ENCODE measurements around the gene SS18L1.

Gene SS18L1

GRCh38 chr20:62120990-62121775 lies 22.4 kb upstream of the SS18L1 start:
- no peak for DNase-seq

GRCh38 chr20:62121776-62122653 lies 21.6 kb upstream of the SS18L1 start, which contains the start of gene LSM14B:
Gene LSM14B, plus strand, starts transcription at chr20:62122475. Its CDS starts 192 bp downstream, at chr20:62122667.
- peak; percentile 95 for DNase-seq

GRCh38 chr20:62122654-62123449 lies 20.7 kb upstream of the SS18L1 start:
- DNase-seq: peak; percentile 53

GRCh38 chr20:62123450-62124118 lies 20.0 kb upstream of the SS18L1 start:
- no peak for DNase-seq

- no peak for DNase-seq
These were observed 17.4 kb upstream of the SS18L1 start for GRCh38 chr20:62126141-62126540.

GRCh38 chr20:62127799-62128198 lies 15.8 kb upstream of the SS18L1 start:
- DNase-seq: no peak

GRCh38 chr20:62128502-62128901 lies 15.1 kb upstream of the SS18L1 start:
- DNase-seq: no peak

GRCh38 chr20:62129731-62130531 lies 13.6 kb upstream of the SS18L1 start:
- peak; percentile 14 for DNase-seq

- no peak for DNase-seq
These were observed 11.8 kb upstream of the SS18L1 start for GRCh38 chr20:62131560-62132320.

GRCh38 chr20:62132421-62132820 lies 11.1 kb upstream of the SS18L1 start:
- no peak for DNase-seq

- no peak for DNase-seq
These were observed 10.3 kb upstream of the SS18L1 start for GRCh38 chr20:62133051-62133845.

GRCh38 chr20:62133864-62134263 lies 9.7 kb upstream of the SS18L1 start:
- DNase-seq: no peak

- DNase-seq: no peak
These were observed 8.8 kb upstream of the SS18L1 start for GRCh38 chr20:62134735-62135231.

- DNase-seq: no peak
These were observed 7.8 kb upstream of the SS18L1 start for GRCh38 chr20:62135573-62136266.

- DNase-seq: no peak
These were observed 7.1 kb upstream of the SS18L1 start for GRCh38 chr20:62136283-62137091.

- DNase-seq: no peak
These were observed 6.5 kb upstream of the SS18L1 start for GRCh38 chr20:62137092-62137384.

- no peak for DNase-seq
These were observed 5.9 kb upstream of the SS18L1 start for GRCh38 chr20:62137478-62138203.

GRCh38 chr20:62138204-62138543 lies 5.4 kb upstream of the SS18L1 start:
- DNase-seq: no peak
